ENCODE measurements around the gene ZRANB1.
"Not testable (repeated sequence)": the region's sequence is repeated elsewhere in the genome, so short reads cannot be mapped to it uniquely, and the experiment has no call there.

ZRANB1 gene

DNA sequence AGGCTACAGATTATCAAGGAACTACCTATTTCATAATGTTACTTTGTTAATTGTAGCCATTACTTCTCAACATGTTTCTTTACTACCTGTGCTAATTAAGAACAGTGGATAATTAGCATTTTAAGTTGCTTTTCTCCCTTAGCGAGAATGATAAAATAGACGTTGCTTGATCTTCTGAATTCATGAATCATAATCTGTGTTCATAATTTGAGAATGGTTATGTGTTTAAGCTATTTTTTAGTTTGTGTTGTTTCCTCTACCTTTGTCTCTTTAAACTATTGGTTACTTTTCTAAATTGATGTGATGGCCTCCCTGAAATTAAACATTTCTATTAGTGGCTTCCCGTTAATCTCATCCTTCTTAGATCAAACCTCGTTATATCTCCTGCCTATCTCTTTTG lies at the start of gene ZRANB1:
TSS of gene ZRANB1 (plus strand) at position 301 of the 400 bp plus-strand sequence. CDS start 371 bp downstream, outside the sequence.
- DNase-seq = no peak

DNA sequence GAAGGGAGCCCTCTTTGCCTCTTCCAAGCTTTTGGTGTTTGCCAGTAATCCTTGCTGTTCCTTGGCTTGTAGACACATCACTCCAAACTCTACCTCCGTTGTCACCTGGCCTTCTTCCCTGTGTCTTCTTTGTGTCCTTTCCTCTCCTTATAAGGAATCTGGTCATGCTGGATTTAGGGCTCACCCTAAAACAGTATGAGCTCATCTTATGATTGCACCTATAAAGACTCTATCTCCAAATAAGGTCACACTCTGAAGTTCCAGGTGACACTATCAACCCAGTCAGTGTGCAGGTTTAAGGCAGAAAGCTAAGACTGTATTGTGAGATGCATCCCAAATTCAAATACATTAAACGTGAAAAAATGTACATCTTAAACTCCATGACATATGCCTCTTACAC lies 49.0 kb upstream of the ZRANB1 start:
- no peak for DNase-seq

DNA sequence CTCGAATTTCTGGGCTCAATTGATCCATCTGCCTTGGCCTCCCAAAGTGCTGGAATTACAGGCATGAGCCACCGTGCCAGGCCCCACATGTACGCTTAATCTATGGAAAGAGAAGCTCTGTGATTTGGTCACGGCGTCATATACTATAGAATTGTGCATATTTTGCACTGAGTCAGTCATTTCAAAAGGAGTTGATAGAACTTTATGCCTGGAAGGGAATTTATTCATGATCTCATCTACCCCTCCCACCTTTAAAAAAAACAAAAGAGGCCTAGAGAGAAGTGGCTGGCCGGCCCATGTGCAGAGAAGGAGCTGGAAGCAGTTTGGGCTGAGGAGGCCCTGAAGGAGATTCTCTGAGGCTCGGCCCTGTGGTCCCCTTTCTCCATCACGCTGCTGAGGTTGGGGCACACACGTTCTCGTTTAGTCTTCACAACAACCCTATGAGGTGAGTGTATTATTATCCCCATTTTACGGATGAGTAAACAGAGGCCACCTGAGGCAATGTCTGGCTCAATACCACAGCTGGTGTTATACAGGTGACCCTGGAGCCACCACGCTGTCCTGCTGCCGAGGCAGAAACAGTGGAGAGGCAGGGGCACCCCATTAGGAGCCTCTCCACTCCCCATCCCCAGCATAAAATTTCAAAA lies 47.2 kb upstream of the ZRANB1 start:
- no peak for DNase-seq

DNA sequence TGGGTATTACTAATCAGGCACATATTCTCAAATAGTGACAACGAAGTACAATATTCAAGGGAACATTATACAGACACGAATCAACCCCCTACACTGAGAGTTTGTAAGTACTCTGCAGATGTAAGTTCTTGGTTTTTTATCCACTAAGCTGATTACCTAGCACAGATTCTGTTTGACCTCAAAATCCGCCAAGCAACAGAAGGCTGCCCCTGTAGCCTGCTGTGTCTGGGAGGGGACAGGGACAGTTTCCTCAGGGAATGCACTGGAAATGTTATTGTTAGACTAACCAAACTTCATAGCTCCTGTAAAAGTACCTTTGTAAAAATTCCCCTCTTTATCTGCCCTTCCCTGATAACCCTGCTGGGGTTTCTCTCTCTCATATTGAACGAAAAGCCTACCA lies 45.2 kb upstream of the ZRANB1 start:
- no peak for DNase-seq

DNA sequence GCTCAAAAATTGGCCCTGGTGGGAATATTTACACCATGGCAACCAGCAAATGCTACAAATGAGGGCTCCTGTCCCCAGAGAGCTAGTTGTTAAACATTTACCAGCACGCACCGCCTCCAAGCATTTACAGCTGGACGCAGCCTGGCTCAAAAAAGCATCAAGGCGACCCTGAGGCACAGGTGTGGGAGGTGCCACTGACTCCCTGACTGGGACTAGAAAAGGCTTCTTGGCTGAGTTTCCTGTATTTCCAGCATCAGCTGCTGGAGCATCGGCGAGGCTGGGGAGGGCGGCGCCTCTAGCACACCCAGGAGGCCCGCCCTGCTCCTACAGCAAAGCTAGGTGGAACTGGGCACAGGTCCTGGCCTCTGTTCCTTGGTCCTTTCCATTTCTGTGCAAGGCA lies 43.5 kb upstream of the ZRANB1 start:
- no peak for DNase-seq

DNA sequence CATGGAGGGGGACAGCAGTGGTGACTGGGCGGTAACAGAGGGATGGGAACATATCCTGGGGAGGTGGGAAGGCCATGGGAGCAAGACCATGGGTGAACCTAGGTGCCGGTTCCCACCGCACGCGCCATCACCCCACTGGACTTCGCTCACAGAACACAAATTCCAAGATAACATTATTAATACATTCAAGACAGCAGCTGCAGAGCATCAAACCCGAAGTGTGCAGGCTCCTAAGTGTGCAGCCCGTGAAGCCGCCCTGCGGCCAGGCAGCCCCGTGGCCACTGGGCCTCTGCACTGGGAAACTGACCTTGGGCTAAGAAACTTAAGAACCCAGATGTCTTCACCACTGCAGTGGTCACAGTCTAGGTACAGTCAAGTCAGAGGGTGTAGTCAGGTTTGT lies 42.8 kb upstream of the ZRANB1 start:
- DNase-seq = no peak

DNA sequence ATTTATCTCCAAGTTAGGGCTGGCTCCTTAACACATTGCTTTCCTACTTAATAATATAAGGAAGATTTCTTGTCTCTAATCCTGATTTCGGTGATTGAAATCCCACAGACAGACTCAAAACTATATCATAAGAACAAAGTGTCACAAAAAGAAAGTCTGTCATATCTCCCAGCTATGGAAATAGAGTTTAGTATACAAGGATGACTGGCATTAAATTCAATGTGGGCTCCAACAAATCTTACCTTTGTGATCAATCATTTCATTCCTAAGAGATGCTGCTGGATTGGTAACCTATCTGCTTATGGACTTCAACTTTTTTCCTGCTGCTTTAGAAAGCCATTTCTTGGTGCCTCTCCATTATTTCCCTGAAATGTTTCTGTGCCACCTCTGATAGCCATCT lies 39.5 kb upstream of the ZRANB1 start:
- no peak for DNase-seq

DNA sequence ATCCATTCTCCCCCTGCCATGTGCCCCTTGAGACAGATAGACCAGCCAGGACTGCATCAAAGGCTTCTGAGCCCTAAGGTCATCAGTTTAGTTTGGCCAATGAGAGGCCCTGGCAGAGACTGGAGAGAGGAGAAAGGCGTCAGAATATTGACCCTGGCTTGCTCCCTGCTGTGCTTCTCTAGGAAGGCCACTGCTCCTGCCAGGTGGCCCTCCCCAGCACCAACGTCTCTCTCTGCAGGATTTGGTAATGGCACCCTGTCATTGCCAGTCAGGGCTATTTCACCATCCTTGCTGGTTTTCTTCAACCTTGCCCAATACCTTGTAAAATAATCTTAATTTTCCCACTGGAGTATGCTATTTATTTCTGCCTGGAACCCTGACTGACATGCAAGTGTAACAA lies 38.8 kb upstream of the ZRANB1 start:
- DNase-seq = no peak

DNA sequence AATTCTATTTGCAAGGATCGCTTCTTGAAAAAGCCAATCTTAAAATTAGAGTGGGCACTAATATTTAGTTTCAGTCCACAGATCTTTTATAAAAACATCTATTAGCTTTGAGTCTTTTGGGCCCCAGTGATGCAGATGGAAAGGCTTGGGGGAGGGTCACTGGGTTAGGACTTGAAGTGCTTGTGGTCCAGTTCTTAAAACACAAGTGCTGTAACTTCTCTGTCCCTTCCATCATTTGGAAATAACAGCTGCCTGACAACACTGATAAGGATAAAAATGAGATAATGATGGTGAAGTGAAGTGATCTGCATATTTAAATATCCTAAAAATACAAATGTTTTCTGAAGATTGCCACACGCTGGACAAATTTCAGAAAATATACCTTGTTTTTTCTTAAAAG lies 37.1 kb upstream of the ZRANB1 start:
- DNase-seq = no peak

DNA sequence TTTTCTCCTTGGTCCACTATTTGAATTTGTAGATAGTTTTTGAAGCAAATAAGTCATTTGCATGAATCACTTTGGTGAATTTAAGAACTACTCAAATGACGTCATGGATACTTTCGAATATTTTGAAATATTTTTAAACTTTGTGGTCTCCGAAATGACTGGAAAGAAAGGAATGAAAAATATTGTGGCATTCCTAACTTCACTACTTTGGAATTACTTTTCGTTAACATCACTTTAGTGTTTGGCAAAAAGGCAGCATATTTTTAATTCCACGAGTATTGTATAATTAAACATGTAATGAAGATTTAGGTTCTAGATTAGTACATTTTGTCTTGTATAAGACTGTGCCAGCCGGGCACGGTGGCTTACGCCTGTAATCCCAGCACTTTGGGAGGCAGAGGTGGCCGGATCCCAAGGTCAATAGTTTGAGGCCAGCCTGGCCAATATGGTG lies 35.3 kb upstream of the ZRANB1 start:
- DNase-seq = no peak

DNA sequence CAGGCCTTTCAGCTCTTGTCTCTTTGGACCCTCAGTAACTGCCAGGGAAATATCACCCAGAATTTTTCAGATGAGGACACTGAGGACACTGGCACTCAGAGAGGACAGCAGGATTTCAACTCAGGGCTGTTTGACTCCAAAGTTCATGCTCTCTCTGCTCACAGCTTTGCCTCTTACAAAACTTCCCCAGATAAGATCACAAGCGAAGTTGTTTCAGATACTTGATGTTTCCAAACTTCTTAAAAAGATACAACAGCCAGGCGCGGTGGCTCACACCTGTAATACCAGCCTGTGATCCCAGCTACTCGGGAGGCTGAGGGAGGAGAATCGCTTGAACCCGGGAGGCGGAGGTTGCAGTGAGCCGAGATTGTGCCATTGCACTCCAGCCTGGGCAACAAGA lies 32.4 kb upstream of the ZRANB1 start:
- no peak for DNase-seq

DNA sequence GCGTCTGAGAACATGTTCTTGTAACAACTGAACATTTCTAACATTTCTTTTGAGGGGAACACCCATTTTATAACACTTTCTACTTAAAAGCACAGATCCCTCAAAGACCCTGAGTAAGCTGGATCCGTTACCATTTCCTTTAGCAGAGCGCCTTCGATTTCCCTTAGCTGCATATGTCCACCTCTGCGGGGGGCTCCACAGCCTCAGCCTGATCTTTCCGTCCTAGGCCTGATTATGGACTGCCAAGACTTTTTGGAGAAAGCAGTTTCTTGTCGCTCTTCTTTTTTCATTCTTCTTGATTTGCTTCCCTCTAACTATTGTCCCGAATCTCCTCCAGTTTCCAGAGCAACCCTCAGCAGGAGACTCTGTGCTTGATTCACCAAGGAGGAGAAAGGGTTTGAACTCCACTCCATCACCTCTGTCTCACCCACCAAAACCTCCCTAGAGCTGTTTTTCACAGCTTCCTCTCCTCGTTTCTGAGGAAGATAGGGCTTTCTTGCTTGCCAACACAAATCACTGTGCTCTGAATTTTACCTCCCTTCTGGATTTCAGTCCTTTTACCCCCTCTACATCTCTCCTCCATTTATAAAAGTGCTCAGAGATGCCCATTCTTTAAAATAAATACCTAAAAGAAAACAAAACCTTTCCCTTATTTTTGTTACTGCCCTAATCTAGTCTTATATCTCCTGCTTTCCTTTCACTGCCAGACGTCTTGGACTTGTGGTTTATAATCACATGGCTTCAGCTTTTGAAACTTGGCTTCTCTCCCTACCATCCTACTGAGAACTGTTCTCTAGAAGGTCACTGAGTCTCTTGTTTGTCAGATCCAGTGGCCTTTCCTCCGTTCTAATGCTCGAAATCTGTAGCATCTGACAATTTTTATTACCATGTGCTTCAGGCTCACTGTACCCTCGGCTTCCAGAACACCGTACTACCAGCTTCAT lies 30.5 kb upstream of the ZRANB1 start:
- DNase-seq = peak in 1 of 2 donors; percentile 64

DNA sequence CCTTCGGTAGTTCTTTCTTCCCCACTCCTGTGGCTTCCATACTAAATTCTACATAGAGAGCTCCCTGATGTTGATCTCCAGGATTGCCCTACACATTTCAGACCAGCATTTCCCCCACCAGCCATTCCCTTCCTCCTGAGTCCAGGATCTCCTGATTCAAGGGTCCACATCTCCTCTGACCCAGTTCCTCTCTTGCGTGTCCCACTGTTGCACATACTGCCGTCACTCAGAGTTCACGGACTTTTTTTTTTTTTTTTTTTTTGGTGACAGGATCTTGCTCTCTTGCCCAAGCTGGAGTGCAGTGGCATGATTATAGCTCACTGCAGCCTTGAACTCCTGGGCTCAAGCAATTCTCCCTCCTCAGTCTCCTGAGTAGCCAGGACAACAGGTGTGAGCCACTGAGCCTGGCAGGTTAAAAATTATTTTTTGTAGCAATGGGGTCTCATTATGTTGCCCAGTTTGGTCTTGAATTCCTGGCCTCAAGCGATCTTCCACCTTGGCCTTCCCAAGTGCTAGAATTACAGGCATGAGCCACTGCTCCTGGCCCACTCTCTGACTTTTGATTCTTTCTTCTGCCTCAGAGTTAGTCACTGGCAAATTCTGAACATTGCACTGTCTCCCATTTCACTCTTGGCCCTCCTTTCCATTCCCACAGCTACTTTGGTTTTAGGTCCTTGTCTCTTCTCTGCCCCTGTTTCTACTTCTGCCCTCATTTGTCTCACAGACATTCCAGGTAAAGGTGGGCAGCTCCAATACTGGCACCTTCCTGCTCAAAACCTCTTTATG lies 29.6 kb upstream of the ZRANB1 start:
- DNase-seq = no peak

DNA sequence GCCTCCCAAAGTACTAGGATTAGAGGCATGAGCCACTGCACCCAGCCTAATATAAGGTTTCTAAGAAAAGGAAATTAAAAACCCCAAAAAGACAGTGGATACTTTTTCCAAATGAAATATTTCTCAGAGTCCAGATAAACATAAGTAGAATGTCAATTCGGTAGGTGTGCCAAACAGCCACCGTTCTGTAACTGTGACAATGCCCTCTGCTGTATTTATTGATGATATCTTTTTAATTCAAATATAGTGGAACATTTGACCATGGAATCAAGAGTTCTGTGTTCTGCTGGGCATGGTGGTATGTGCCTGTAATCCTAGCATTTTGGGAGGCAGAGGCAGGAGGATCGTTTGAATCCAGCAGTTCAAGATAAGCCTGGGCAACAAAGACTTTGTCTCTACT lies 28.8 kb upstream of the ZRANB1 start:
- DNase-seq = no peak

DNA sequence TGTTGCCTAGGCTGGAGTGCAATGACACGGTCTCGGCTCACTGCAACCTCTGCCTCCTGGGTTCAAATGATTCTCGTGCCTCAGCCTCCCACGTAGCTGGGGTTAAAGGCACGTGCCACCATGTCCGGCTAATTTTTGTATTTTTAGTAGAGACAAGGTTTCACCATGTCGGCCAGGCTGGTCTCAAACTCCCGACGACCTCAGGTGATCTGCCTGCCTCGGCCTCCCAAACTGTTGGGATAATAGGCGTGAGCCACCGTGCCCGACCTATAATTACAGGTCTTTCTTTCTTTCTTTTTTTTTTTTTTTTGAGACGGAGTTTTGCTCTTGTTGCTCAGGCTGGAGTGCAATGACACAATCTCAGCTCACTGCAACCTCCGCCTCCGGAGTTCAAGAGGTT lies 27.5 kb upstream of the ZRANB1 start:
- DNase-seq = not testable (repeated sequence)

DNA sequence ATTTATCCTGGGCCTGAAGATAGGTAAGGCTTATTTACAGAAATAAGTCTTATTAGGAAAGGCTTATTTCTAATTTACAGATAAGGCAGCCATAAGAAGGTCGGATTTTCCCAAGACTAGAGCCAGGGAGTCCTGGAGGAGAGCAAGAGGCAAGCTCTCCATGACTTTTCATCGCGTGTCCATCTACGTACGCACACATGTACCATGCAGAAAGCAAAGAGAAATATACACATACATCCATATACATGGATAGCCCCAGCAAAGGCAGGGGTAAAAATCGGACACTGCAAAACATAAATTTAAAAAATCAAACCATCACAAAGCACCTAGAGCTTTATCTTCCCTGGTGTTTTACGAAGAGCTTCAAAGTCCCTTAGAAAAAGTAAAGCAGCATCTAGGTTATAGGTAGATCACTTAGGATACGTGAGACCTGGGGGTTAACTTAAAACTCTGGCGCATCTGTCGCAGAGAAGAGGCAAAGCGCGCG lies 25.8 kb upstream of the ZRANB1 start:
- DNase-seq = peak in 1 of 2 donors; percentile 64

DNA sequence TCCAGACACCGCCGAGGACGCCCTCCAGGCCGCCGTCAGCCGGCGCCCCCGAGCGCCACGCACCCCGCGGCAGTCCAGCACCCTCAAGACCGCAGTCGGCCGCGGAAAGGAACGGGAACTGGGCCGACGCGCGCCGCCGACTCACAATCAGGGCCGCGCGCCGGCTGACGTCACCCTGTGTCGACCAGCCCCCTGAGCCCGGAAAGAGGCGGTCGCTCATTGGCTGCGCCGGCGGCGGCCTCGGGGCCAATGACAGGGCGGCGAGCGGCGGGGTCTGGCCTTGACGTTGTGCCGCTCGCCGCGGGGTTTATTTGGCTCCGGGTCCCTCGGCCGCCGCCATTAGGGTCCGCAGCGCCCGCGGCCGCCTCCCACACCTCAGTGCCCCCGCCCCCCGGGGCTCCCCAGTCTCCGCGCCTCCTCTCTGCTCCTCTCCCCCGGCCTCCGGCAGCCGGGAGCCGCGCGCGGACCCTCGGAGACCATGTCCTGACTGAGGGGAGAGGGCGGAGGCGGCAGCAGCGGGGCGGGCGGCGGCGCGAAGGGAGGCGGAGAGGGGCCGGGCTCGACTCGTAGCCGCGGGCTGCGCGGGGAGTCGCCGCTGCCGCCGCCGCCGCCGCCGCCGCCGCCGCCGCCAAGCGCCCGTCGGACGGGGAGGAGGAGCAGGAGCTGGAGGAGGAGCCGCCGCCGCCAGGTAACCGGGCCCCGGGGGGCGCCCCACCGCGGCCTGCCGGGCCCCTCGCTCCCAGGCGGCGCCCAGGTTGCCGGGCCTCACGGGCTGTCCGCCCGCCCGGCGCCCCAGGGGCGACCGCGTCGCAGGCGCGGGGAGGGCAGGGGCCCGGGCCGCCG lies 25.1 kb upstream of the ZRANB1 start:
- peak; percentile 90 to 96 for DNase-seq

DNA sequence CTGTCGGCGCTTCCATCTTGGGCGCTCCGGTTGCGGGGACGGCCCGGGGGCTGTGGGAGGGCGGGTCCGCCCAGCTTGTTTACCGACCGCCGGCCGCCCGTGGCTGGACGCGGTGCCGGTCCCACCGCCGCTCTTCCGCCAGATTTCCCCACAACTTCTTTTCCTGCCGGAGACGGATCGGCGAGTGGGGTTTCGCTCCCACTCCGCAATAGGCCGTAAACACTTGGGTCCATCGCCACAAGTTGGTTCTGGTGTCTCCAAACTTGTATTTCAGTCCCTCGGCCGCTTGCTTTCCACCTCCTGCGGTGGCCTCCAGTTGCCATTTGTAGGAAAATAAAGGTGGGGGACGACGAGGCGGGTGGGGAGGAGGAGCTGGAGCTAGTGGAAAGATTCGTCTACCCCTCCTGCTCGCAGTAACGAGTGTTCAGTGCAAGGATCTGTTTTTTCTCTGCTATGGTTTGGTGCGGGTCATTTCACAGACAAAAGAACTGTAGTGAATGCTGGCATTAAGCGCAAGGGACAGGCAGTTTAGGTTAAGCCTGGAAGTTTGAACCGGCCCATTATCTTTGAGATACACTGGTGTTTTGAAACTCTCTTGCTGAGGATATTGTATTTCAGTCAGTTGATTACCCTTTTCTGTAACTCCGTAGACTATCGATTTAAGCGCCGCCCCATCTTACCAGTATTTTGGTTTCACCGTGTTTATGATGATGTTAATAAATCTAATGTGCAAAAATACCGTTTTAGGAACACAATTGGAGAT lies 24.3 kb upstream of the ZRANB1 start:
- peak in 1 of 2 donors; percentile 17 for DNase-seq

DNA sequence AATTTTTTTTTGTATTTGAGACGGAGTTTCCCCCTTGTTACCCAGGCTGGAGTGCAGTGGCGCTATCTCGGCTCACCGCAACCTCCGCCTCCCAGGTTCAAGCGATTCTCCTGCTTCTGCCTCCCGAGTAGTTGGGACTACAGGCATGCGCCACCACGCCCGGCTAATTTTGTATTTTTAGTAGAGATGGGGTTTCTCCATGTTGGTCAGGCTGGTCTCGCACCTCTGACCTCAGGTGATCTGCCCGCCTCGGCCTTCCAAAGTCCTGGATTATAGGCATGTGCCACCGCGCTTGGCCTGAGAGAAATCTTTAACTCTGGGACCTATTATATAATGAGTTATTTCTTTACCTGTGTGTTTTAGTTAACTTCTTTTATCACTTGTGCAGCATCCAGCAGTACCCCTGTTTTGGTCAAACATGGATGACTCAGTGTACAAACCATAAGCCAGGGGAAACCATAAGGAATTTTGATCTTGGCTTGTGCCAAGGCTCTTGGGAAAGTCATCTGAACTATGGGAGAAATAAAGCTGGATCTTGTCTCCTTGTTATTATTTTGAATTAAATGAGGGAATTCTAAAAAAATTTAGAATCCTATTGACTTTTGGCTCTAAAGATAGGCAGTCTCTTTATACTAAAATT lies 23.6 kb upstream of the ZRANB1 start:
- DNase-seq = no peak

DNA sequence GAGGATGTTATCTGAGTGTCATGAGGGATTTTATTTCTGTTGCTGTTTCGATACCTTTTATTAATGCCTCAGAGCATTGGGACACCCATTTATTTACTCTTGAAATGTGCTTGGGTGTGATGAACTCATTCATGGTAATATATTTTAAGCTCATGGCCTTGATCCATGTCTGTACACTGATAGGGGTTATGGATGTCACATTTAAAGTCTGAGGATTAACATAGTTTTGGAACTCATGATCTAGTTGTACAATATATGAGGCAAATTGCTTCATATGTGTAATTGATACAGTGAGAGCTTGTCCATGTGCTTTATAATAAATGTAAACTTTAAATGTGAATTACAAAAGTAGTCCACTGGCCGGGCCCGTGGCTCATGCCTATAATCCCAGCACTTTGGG lies 23.0 kb upstream of the ZRANB1 start:
- DNase-seq = no peak

DNA sequence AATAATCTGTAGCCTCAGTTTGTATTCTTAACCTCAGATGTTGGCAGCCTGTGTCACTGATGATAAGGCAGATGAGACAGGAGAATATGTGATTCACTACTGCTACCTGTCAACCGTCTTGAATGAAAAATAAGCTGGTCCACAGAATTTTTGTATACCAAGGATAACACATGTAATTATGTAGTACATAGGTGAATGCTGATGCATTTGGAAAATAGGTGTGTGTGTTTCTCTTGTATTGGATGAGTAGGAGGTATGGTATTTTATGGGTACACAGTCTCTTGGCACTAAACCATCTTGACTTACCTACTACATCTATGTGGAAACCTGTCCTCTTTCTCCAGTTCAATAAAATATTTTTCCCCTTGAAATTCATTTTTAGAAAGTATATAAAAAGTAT lies 20.7 kb upstream of the ZRANB1 start:
- DNase-seq = no peak
